ENCODE results near the gene UBA3.

Gene UBA3

GRCh38 chr3:69097407-69098086, 17.4 kb upstream of the UBA3 start:
- no peak for DNase-seq

- DNase-seq, result no peak
Observed at GRCh38 chr3:69096299-69096698, 16.1 kb upstream of the UBA3 start.

- DNase-seq, result peak in 2 of 5 donors; percentile 13 to 53
Observed at GRCh38 chr3:69095636-69096035, 15.5 kb upstream of the UBA3 start.

- DNase-seq, result no peak
Observed at GRCh38 chr3:69094467-69095205, 14.5 kb upstream of the UBA3 start.

GRCh38 chr3:69092030-69092516, 11.9 kb upstream of the UBA3 start:
- DNase-seq, result peak in 2 of 5 donors; percentile 5 to 79

GRCh38 chr3:69091389-69092029, 11.3 kb upstream of the UBA3 start:
- DNase-seq, result no peak

- DNase-seq, result no peak
Observed at GRCh38 chr3:69090021-69090420, 9.9 kb upstream of the UBA3 start.

- DNase-seq, result peak in 1 of 5 donors; percentile 62
Observed at GRCh38 chr3:69088063-69088462, 7.9 kb upstream of the UBA3 start.

GRCh38 chr3:69087030-69087791, 7.0 kb upstream of the UBA3 start:
- no peak for DNase-seq

GRCh38 chr3:69085833-69086722, 5.9 kb upstream of the UBA3 start:
- peak; percentile 26 to 72 (median 49) for DNase-seq

GRCh38 chr3:69085168-69085832, 5.1 kb upstream of the UBA3 start:
- DNase-seq, result peak in 1 of 5 donors; percentile 20

GRCh38 chr3:69084326-69085167, 4.4 kb upstream of the UBA3 start, which contains the start of gene ARL6IP5:
Gene ARL6IP5 (plus strand): TSS chr3:69084937. CDS start chr3:69085048, 111 bp downstream.
- DNase-seq, result peak; percentile 81 to 96 (median 89)

GRCh38 chr3:69082805-69083204, 2.6 kb upstream of the UBA3 start:
- peak; percentile 35 to 77 (median 48) for DNase-seq

- no peak for DNase-seq
Observed at GRCh38 chr3:69082361-69082760, 2.2 kb upstream of the UBA3 start.

GRCh38 chr3:69081583-69082262, 1.6 kb upstream of the UBA3 start:
- DNase-seq, result peak in 1 of 5 donors; percentile 38

GRCh38 chr3:69079269-69080159, 651 bp downstream of the UBA3 start:
- no peak for DNase-seq

- DNase-seq, result no peak
Observed at GRCh38 chr3:69072928-69073327, 7.2 kb downstream of the UBA3 start.

- DNase-seq, result no peak
Observed at GRCh38 chr3:69066121-69066520, 14.0 kb downstream of the UBA3 start.

Measured in T-helper 1 cell (primary cell).